ENCODE results near the gene QPCTL.
A peak's percentile ranks its signal among the peaks of the same experiment; 100 is the strongest.

QPCTL gene

DNA sequence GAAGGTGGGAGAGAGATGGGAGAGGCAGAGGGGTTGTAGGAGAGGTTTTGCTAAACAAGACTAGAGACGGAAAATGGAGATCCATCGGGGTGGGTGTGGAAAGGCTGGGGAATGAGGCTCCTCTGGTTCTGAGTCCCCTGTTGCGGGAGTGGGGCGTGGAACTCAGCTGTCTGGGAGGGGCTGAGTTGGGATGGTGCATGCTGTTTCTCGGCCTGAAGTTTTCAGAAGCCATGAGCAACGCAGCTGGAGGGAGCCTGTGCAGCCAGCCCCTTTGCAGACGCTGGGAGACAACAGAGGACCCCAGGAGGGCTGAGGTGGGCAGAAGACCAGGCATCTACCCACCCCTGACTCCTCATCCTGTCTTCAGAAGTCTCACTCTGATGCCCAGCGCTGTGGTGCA is 31.8 kb upstream of the QPCTL start:
- no peak overlapping the region for H3K4me3 ChIP-seq (ENCODE audit: control insufficient read depth, low read depth, low read length)
- DNase-seq (ENCODE audit: low read depth) = no peak
- TF ChIP-seq, protein P1, sequence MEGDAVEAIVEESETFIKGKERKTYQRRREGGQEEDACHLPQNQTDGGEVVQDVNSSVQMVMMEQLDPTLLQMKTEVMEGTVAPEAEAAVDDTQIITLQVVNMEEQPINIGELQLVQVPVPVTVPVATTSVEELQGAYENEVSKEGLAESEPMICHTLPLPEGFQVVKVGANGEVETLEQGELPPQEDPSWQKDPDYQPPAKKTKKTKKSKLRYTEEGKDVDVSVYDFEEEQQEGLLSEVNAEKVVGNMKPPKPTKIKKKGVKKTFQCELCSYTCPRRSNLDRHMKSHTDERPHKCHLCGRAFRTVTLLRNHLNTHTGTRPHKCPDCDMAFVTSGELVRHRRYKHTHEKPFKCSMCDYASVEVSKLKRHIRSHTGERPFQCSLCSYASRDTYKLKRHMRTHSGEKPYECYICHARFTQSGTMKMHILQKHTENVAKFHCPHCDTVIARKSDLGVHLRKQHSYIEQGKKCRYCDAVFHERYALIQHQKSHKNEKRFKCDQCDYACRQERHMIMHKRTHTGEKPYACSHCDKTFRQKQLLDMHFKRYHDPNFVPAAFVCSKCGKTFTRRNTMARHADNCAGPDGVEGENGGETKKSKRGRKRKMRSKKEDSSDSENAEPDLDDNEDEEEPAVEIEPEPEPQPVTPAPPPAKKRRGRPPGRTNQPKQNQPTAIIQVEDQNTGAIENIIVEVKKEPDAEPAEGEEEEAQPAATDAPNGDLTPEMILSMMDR (conservative IDR thresholded peaks at IDR 0.05; ENCODE audit: control insufficient read depth, insufficient read depth, low read depth, low read length) = no peak

DNA sequence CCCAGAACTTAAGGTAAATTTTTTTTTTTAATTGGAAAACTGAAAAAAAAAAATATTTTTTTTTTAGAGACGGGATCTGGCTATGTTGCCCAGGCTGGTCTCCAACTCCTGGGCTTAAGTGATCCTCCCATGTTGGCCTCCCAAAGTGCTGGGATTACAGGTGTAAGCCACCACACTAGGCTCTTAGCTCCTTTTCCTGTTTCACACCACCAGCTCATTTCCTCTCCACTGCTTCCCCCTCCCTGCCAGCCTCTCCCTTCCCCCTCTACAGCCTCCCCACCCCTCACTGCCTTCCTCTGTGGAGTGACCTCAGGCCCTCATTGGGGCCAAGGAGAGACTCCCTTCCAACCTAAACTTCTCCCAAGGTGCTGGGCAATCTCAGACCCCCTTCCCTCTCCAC is 28.7 kb upstream of the QPCTL start:
- H3K4me3 ChIP-seq (ENCODE audit: control insufficient read depth, low read depth, low read length) = no peak overlapping the region
- no peak for DNase-seq (ENCODE audit: low read depth)
- TF ChIP-seq, protein P1 (conservative IDR thresholded peaks at IDR 0.05; ENCODE audit: control insufficient read depth, insufficient read depth, low read depth, low read length) = no peak

DNA sequence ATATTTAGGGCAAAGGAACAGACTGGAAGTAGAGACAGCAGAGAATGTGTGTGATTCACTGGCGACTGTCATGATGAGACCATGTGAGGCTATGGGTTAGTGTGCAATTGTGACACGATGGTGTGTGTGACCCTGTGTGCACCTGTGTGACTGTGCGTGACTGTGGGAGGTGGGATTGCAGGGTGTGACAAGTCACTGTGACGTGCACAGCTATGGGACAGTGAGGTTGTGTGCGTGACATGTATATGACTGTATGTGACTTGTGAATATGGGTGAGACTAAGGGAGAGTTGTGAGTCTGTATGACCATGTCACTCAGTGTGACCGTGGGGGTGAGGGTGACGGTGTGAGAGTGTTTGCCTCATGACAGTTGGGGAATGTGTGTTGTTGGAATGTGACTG is 27.9 kb upstream of the QPCTL start:
- DNase-seq (ENCODE audit: low read depth) = peak; percentile 32
- TF ChIP-seq, protein P1 (conservative IDR thresholded peaks at IDR 0.05; ENCODE audit: control insufficient read depth, insufficient read depth, low read depth, low read length) = no peak
- H3K4me3 ChIP-seq (ENCODE audit: control insufficient read depth, low read depth, low read length) = no peak overlapping the region

DNA sequence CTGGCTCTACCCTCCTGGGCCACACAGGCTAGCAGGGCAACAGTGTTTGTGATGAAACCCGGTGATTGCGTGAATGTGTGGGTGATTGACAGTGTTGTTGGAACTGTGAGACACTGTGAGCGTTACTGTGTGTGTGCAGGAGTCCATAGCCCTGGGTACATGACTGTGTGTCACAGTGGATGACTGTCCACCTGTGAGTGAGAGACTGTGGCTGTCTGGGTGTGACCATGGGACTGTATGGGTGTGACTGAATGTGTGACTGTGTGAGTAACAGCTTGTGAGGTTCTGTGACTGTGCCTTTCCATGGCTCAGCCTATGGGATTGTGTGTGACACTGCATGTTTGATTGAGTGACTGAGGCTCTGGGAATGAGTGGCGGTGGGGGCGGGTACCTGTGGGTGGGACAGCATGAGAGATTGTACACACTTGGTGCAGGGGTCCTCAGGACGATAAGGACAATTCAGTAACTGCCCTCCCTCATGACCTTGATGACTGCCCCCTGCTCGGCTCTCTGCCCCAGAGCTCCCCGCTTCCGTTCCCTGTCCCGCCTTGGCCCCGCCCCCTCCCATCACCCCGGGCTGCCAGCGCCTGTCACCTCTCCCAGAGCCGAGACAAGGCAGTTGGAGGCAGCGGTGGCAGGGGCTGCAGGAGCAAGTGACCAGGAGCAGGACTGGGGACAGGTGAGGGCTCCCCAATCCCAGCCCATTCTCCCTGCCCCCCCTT is 24.7 kb upstream of the QPCTL start, which contains the start of gene GIPR:
TSS of gene GIPR (plus strand) at position 602 of the 722 bp plus-strand sequence. CDS start 1,300 bp downstream, outside the sequence.
- peak; percentile 44 for DNase-seq (ENCODE audit: low read depth)
- TF ChIP-seq, protein P1 (conservative IDR thresholded peaks at IDR 0.05; ENCODE audit: control insufficient read depth, insufficient read depth, low read depth, low read length) = no peak
- H3K4me3 ChIP-seq (ENCODE audit: control insufficient read depth, low read depth, low read length) = no peak within 1 kb of the TSS

DNA sequence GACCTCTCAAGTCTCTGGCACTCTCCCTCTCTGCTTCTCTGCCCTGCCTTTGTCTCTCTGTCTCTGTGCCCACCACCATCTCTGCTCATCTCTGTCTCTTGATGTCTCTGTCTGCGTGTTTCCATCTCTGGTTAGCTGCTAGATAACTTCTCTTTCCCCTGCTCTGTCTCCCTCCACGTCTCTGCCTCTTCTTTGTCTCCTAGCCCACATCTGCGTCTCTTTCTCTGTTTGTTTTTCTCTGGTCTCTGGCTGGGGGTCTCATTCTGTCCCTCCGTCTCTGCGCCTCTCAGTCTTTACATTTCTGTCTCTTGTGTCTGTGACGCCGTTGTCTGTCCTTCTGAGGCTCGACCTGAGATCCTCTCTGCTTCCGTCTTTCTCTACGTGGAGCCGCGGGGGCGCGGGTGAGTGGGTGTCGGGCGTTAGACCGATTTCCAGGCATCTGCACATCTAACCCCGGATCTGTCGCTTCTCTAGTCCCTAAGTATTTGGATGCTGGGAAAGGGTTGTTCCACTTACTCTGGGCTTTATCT is 24.1 kb upstream of the QPCTL start:
- no peak for DNase-seq (ENCODE audit: low read depth)
- H3K4me3 ChIP-seq (ENCODE audit: control insufficient read depth, low read depth, low read length) = no peak overlapping the region
- TF ChIP-seq, protein P1 (conservative IDR thresholded peaks at IDR 0.05; ENCODE audit: control insufficient read depth, insufficient read depth, low read depth, low read length) = no peak

DNA sequence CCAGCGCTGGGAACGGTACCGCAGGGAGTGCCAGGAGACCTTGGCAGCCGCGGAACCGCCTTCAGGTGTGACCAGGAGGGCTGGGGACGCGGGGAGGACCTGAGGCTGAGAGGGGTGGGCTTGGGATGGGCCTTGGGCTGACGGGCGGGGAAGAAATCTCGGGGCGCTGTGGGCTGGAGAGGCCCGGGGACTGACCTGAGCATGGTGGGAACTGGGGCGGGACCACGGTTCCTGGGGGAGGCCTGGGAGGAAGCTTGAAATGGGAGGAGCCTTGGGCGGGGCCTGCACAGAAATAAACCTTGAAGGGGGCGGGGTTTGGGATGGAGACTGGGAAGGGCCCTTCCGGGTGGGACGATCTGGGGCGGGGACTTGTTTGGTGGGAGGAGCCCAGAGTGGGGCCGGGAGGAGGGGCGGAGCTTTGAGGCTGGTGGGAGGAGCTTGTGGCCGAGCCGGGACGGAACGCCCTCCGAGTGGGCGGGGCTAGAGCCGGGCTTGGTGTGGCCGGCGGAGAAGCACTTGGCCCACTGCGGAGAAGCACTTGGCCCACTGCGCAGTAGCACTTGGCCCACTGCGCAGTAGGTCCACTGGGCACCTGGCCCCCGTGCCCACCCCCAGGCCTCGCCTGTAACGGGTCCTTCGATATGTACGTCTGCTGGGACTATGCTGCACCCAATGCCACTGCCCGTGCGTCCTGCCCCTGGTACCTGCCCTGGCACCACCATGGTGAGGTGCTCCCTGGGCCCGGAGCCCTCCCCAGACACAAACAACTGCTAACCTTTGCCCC is 21.6 kb upstream of the QPCTL start:
- no peak overlapping the region for H3K4me3 ChIP-seq (ENCODE audit: control insufficient read depth, low read depth, low read length)
- TF ChIP-seq, protein P1 (conservative IDR thresholded peaks at IDR 0.05; ENCODE audit: control insufficient read depth, insufficient read depth, low read depth, low read length) = no peak
- DNase-seq (ENCODE audit: low read depth) = peak; percentile 67

All from fibroblast of mammary gland (primary cell).